HCT116 (cell line): ENCODE results near the gene SLC47A2. TPM values are rescaled to one million over a fixed set of nuclear protein-coding genes. Genes with fewer than 3 reads are reported as not detected.

Experiments
- ATAC-seq: fragments of 200-7000 bp; cut with Tn5 transposase; 2 replicates; pipeline ENCODE4 v1.9.1; 2020; ENCODE audit warnings: mild to moderate bottlenecking, moderate library complexity
- Bru-seq: library from RNA; stranded (reverse); fragments of 400-500 nt; gene quantifications from one replicate; lab custom pipeline; 2021; lab: Mats Ljungman, UMichigan
- BruChase-seq, 2 experiments: library from RNA; stranded (reverse); fragments of 400-500 nt; gene quantifications; one replicate each; lab custom pipeline; 2021; lab: Mats Ljungman, UMichigan
- BruUV-seq: library from RNA; stranded (reverse); fragments of 400-500 nt; replicated peaks from 2 replicates; lab custom pipeline; 2021; lab: Mats Ljungman, UMichigan
- CTCF ChIA-PET: fragments of 300-600 bp; sonication (Branson Sonifier 250); formaldehyde crosslinking; loops from one replicate; lab custom pipeline; 2021; ENCODE audit warnings: antibody characterized with exemption; lab: Charles Lee
- POLR2A ChIA-PET: fragments of 300-600, 350-600 bp; sonication (Branson Sonifier 250); formaldehyde crosslinking; loops from one replicate; lab custom pipeline; 2021; ENCODE audit warnings: antibody characterized with exemption; lab: Charles Lee
- RAD21 ChIA-PET, 2 experiments: fragments of 300-600 bp; sonication (Branson Sonifier 250); formaldehyde crosslinking; loops; one replicate each; lab custom pipeline; 2023; ENCODE audit warnings: low total read pairs in 2 of 2; ENCODE audit not compliant: uncharacterized antibody in 2 of 2, unreplicated experiment in 2 of 2, low non-redundant PET in 1 of 2; lab: Charles Lee
- DNase-seq: peaks from one replicate; pipeline ENCODE4 v3.0.0-alpha.2; 2010; ENCODE audit warnings: low read depth, low spot score
- H2AFZ ChIP-seq: fragments of 200-600 bp; shearing (Covaris generic), sonication (generic); 2 replicates; pipeline ENCODE4 v1.6.1; 2017; ENCODE audit warnings: low read depth, mixed run types, mixed read lengths, antibody characterized with exemption, low read length; ENCODE audit not compliant: poor library complexity, severe bottlenecking
- H3K27ac ChIP-seq: 2 replicates; pipeline ENCODE4 v1.5.1; 2012; ENCODE audit warnings: low read depth, low read length
- H3K27me3 ChIP-seq: fragments of 200-600 bp; sonication (generic); 2 replicates; pipeline ENCODE4 v1.6.1; 2016; ENCODE audit warnings: mixed run types, low read length, mixed read lengths; ENCODE audit not compliant: insufficient read depth
- H3K36me3 ChIP-seq, 2 experiments: fragments of 200-500 bp in 1 of 2; fragments of 200-600 bp in 1 of 2; sonication (Bioruptor generic) in 1 of 2; sonication (generic) in 1 of 2; 2 replicates each; pipeline versions ENCODE4 v1.5.1 to v1.6.1; 2014 to 2016; ENCODE audit warnings: low read length in 2 of 2, inconsistent platforms in 1 of 2, mixed read lengths in 1 of 2, mixed run types in 1 of 2; ENCODE audit not compliant: insufficient read depth in 2 of 2, control insufficient read depth in 1 of 2
- H3K4me1 ChIP-seq, 2 experiments: fragments of 200-600 bp in 1 of 2; sonication (generic) in 1 of 2; 2 replicates each; pipeline versions ENCODE4 v1.5.1 to v1.6.1; 2012 to 2017; ENCODE audit warnings: low read length in 2 of 2, inconsistent platforms in 1 of 2, mild to moderate bottlenecking in 1 of 2, mixed read lengths in 1 of 2, mixed run types in 1 of 2, moderate library complexity in 1 of 2; ENCODE audit not compliant: insufficient read depth in 2 of 2, control insufficient read depth in 1 of 2
- H3K4me2 ChIP-seq: fragments of 200-600 bp; sonication (generic); 2 replicates; pipeline ENCODE4 v1.6.1; 2017; ENCODE audit warnings: mixed run types, low read length, mixed read lengths
- H3K4me3 ChIP-seq, 2 experiments: fragments of 200-600 bp in 1 of 2; sonication (generic) in 1 of 2; replicated peaks in 1 of 2; 2 replicates each; pipeline ENCODE4 v1.5.1; 2011 to 2016; ENCODE audit warnings: low read length in 2 of 2, control low read depth in 1 of 2, low read depth in 1 of 2, mild to moderate bottlenecking in 1 of 2, mixed read lengths in 1 of 2, mixed run types in 1 of 2
- H3K79me2 ChIP-seq: fragments of 200-600 bp; sonication (generic); 2 replicates; pipeline ENCODE4 v1.6.1; 2017; ENCODE audit warnings: mild to moderate bottlenecking, mixed run types, low read length, moderate library complexity, mixed read lengths; ENCODE audit not compliant: insufficient read depth
- H3K9ac ChIP-seq: fragments of 200-600 bp; sonication (generic); 2 replicates; pipeline ENCODE4 v1.6.1; 2016; ENCODE audit warnings: low read length, mixed read lengths
- H3K9me2 ChIP-seq: fragments of 200-600 bp; sonication (generic), shearing (Covaris generic); 2 replicates; pipeline ENCODE4 v1.6.1; 2017; ENCODE audit warnings: mixed run types, mild to moderate bottlenecking, moderate library complexity; ENCODE audit not compliant: insufficient read depth
- H3K9me3 ChIP-seq, 2 experiments: fragments of 200-500 bp in 1 of 2; fragments of 200-600 bp in 1 of 2; sonication (Bioruptor generic) in 1 of 2; sonication (generic) in 1 of 2; 2 replicates each; pipeline ENCODE4 v1.6.1; 2014 to 2017; ENCODE audit warnings: low read length in 2 of 2, mixed read lengths in 2 of 2, inconsistent platforms in 1 of 2, low read depth in 1 of 2, mild to moderate bottlenecking in 1 of 2, mixed run types in 1 of 2, moderate library complexity in 1 of 2; ENCODE audit not compliant: control insufficient read depth in 1 of 2, insufficient read depth in 1 of 2
- H4K20me1 ChIP-seq: fragments of 200-600 bp; sonication (generic), shearing (Covaris generic); 2 replicates; pipeline ENCODE4 v1.6.1; 2017; ENCODE audit warnings: mixed run types, mild to moderate bottlenecking, moderate library complexity; ENCODE audit not compliant: insufficient read depth
- CEBPB ChIP-seq: IDR thresholded peaks from 2 replicates; pipeline ENCODE4 v1.6.1; 2012; ENCODE audit warnings: low read depth
- EGR1 ChIP-seq: IDR thresholded peaks from 2 replicates; pipeline ENCODE4 v1.6.1; 2012; ENCODE audit warnings: low read depth
- ELF1 ChIP-seq: IDR thresholded peaks from 2 replicates; pipeline ENCODE4 v1.6.1; 2012; ENCODE audit warnings: low read depth, borderline replicate concordance
- JUND ChIP-seq: IDR thresholded peaks from 2 replicates; pipeline ENCODE4 v1.6.1; 2012
- POLR2A ChIP-seq: IDR thresholded peaks from 2 replicates; pipeline ENCODE4 v1.7.0; 2011; ENCODE audit warnings: borderline replicate concordance; ENCODE audit not compliant: insufficient read depth, insufficient read length; ENCODE audit errors: extremely low read depth
- POLR2AphosphoS5 ChIP-seq: IDR thresholded peaks from 2 replicates; pipeline ENCODE4 v1.6.1; 2011; ENCODE audit warnings: mild to moderate bottlenecking, low read depth, low read length, moderate library complexity
- RAD21 ChIP-seq: IDR thresholded peaks from 2 replicates; pipeline ENCODE4 v1.6.1; 2012; ENCODE audit warnings: low read depth, mild to moderate bottlenecking
- SIN3A ChIP-seq: IDR thresholded peaks from 2 replicates; pipeline ENCODE4 v1.6.1; 2012; ENCODE audit warnings: low read depth
- SP1 ChIP-seq: IDR thresholded peaks from 2 replicates; pipeline ENCODE4 v1.6.1; 2012; ENCODE audit warnings: low read depth
- SRF ChIP-seq: IDR thresholded peaks from 2 replicates; pipeline ENCODE4 v1.6.1; 2012; ENCODE audit warnings: low read depth
- ZFX ChIP-seq: fragments of 450-650 bp; IDR thresholded peaks from 2 replicates; pipeline ENCODE4 v1.6.1; 2017
- ZNF274 ChIP-seq: fragments of 200-500 bp; sonication (Bioruptor generic); IDR thresholded peaks from 2 replicates; pipeline ENCODE4 v1.6.1; 2014; ENCODE audit warnings: mild to moderate bottlenecking, low read depth, low read length, inconsistent platforms
- intact Hi-C: fragments of 100-400 bp; cut with micrococcal nuclease; formaldehyde crosslinking; loops from 2 replicates; pipeline ENCODE4 v1.10.0; 2022
- long read RNA-seq: library from polyadenylated mRNA; unstranded; transcript quantifications from one replicate; pipeline ENCODE4 v2.0.0, GENCODE V29; 2021; ENCODE audit not compliant: unreplicated experiment
- polyA plus RNA-seq: library from polyadenylated mRNA; unstranded; fragments of >200 nt; gene quantifications from 2 replicates; pipeline ENCODE4 v1.2.1, GENCODE V29; 2012; ENCODE audit warnings: missing spikeins
- total RNA-seq: library from RNA; stranded (reverse); gene quantifications from one replicate; pipeline ENCODE4 v1.2.1, GENCODE V29; 2021; ENCODE audit not compliant: unreplicated experiment
- TF ChIP-seq, protein P1 (sequence below): IDR thresholded peaks from 2 replicates; pipeline ENCODE4 v1.6.1; 2011; ENCODE audit warnings: mild to moderate bottlenecking, low read length, moderate library complexity; ENCODE audit not compliant: insufficient replicate concordance; ENCODE audit errors: extremely low read depth
- TF ChIP-seq, protein P2 (sequence below): IDR thresholded peaks from 2 replicates; pipeline ENCODE4 v1.6.1; 2012
- TF ChIP-seq, protein P3 (sequence below): IDR thresholded peaks from 2 replicates; pipeline ENCODE4 v1.6.1; 2012; ENCODE audit warnings: low read depth
- TF ChIP-seq, protein P4 (sequence below), 3 experiments: fragments of 200-600 bp in 1 of 3; sonication (generic) in 1 of 3; IDR thresholded peaks in 2 of 3; conservative IDR thresholded peaks in 1 of 3; 2 replicates each; pipeline ENCODE4 v1.5.1; 2012 to 2017; ENCODE audit warnings: low read depth in 2 of 3, low read length in 2 of 3, antibody characterized with exemption in 1 of 3, borderline replicate concordance in 1 of 3, control low read depth in 1 of 3, mild to moderate bottlenecking in 1 of 3, mixed read lengths in 1 of 3, mixed run types in 1 of 3, moderate library complexity in 1 of 3; ENCODE audit not compliant: insufficient read depth in 1 of 3

SLC47A2 gene, protein sequence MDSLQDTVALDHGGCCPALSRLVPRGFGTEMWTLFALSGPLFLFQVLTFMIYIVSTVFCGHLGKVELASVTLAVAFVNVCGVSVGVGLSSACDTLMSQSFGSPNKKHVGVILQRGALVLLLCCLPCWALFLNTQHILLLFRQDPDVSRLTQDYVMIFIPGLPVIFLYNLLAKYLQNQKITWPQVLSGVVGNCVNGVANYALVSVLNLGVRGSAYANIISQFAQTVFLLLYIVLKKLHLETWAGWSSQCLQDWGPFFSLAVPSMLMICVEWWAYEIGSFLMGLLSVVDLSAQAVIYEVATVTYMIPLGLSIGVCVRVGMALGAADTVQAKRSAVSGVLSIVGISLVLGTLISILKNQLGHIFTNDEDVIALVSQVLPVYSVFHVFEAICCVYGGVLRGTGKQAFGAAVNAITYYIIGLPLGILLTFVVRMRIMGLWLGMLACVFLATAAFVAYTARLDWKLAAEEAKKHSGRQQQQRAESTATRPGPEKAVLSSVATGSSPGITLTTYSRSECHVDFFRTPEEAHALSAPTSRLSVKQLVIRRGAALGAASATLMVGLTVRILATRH
- total RNA-seq (not detected), Bru-seq, nascent RNA (percentile 6 among the genes with signal in this experiment), BruChase-seq, experiment 1, labeled RNA remaining after a 6-hour chase (percentile 3 among the genes with signal in this experiment), BruChase-seq, experiment 2, labeled RNA remaining after a 2-hour chase (percentile 5 among the genes with signal in this experiment)
- polyA plus RNA-seq, result 0.05 and 0.12 TPM in 2 replicates
- long read RNA-seq, result 0 reads

DNA sequence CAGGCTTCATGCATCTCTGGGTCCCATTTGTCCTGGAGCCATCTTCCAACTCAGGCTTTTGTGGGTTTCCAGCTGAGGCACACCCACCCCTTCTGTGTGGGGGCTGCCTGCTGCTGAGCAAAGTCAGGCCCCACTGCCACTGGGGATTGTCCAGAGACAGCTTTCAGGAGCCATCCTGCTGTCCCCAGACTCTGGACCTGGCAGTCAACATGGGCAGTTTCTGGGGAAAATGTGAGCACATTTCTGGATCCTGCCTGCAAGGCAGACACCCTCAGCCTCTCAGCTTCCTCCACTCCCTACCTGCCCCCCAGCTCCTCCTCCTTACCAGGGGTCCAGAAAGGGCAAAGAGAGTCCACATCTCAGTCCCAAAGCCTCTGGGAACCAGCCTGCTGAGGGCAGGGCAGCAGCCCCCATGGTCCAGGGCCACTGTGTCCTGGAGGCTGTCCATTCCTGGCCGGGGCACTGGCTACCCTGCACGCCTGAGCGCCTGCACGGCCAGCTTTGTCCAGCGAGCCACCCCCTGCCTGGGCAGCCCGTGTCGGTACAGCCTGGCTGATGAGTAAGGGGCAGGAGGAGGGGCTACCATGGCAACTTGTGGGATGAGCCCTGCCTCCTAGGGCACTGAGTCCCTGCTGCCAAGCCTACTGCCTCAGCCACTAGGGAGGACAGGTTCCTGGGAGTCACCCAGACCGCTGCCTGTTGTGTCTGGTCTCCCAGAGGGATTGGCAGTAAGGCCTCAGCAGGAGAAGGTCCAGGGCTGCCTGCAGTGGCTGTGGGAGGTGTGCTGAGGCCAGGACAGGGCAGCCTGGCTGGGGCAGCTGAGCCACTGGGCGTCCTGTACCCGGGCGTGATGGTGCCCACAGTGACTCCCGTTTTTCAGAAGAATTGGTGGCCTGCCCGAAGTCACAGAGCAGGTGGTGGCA, at the start of gene SLC47A2:
Gene SLC47A2 (minus strand): TSS at position 477 of the 923 bp plus-strand sequence. CDS start 29 bp downstream, at position 448.
- CTCF ChIA-PET, result no interaction called here
- DNase-seq (no peak), ATAC-seq (no peak)
- TF ChIP-seq SP1 (no peak), ZFX (no peak), SIN3A (no peak), ELF1 (no peak), POLR2AphosphoS5 (no peak), POLR2A (no peak), RAD21 (no peak), JUND (no peak), EGR1 (no peak), SRF (no peak), CEBPB (no peak), ZNF274 (no peak)
- TF ChIP-seq, protein P1, sequence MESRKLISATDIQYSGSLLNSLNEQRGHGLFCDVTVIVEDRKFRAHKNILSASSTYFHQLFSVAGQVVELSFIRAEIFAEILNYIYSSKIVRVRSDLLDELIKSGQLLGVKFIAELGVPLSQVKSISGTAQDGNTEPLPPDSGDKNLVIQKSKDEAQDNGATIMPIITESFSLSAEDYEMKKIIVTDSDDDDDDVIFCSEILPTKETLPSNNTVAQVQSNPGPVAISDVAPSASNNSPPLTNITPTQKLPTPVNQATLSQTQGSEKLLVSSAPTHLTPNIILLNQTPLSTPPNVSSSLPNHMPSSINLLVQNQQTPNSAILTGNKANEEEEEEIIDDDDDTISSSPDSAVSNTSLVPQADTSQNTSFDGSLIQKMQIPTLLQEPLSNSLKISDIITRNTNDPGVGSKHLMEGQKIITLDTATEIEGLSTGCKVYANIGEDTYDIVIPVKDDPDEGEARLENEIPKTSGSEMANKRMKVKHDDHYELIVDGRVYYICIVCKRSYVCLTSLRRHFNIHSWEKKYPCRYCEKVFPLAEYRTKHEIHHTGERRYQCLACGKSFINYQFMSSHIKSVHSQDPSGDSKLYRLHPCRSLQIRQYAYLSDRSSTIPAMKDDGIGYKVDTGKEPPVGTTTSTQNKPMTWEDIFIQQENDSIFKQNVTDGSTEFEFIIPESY, result no peak
- TF ChIP-seq, protein P2, sequence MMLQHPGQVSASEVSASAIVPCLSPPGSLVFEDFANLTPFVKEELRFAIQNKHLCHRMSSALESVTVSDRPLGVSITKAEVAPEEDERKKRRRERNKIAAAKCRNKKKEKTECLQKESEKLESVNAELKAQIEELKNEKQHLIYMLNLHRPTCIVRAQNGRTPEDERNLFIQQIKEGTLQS, result no peak
- TF ChIP-seq, protein P3, sequence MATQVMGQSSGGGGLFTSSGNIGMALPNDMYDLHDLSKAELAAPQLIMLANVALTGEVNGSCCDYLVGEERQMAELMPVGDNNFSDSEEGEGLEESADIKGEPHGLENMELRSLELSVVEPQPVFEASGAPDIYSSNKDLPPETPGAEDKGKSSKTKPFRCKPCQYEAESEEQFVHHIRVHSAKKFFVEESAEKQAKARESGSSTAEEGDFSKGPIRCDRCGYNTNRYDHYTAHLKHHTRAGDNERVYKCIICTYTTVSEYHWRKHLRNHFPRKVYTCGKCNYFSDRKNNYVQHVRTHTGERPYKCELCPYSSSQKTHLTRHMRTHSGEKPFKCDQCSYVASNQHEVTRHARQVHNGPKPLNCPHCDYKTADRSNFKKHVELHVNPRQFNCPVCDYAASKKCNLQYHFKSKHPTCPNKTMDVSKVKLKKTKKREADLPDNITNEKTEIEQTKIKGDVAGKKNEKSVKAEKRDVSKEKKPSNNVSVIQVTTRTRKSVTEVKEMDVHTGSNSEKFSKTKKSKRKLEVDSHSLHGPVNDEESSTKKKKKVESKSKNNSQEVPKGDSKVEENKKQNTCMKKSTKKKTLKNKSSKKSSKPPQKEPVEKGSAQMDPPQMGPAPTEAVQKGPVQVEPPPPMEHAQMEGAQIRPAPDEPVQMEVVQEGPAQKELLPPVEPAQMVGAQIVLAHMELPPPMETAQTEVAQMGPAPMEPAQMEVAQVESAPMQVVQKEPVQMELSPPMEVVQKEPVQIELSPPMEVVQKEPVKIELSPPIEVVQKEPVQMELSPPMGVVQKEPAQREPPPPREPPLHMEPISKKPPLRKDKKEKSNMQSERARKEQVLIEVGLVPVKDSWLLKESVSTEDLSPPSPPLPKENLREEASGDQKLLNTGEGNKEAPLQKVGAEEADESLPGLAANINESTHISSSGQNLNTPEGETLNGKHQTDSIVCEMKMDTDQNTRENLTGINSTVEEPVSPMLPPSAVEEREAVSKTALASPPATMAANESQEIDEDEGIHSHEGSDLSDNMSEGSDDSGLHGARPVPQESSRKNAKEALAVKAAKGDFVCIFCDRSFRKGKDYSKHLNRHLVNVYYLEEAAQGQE, result no peak
- TF ChIP-seq, protein P4, sequence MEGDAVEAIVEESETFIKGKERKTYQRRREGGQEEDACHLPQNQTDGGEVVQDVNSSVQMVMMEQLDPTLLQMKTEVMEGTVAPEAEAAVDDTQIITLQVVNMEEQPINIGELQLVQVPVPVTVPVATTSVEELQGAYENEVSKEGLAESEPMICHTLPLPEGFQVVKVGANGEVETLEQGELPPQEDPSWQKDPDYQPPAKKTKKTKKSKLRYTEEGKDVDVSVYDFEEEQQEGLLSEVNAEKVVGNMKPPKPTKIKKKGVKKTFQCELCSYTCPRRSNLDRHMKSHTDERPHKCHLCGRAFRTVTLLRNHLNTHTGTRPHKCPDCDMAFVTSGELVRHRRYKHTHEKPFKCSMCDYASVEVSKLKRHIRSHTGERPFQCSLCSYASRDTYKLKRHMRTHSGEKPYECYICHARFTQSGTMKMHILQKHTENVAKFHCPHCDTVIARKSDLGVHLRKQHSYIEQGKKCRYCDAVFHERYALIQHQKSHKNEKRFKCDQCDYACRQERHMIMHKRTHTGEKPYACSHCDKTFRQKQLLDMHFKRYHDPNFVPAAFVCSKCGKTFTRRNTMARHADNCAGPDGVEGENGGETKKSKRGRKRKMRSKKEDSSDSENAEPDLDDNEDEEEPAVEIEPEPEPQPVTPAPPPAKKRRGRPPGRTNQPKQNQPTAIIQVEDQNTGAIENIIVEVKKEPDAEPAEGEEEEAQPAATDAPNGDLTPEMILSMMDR (IDR thresholded peaks at IDR 0.05 in 2 of 3, conservative IDR thresholded peaks at IDR 0.05 in 1 of 3; ENCODE audit: borderline replicate concordance in 1 of 3, insufficient read depth in 1 of 3, low read depth in 2 of 3, low read length in 2 of 3), result no peak

More for the DNA sequence above, at the start of gene SLC47A2:
- H4K20me1 ChIP-seq, result no peaks in the 10 kb centered on the region
- ChIA-PET POLR2A (no interaction called here), RAD21 (no interaction called here)
- no peak within 1 kb of the TSS for H3K4me2 ChIP-seq
- H3K9ac ChIP-seq, result no peak within 1 kb of the TSS
- H3K79me2 ChIP-seq, result no peaks in the 10 kb centered on the region
- no peaks in the 10 kb centered on the region for H3K36me3 ChIP-seq
- no peak within 1 kb of the TSS for H2AFZ ChIP-seq
- no peak within 1 kb of the TSS for H3K4me3 ChIP-seq
- no peak within 1 kb of the TSS for H3K27ac ChIP-seq
- intact Hi-C loops, result no loop called here
- H3K27me3 ChIP-seq, result no peaks in the 10 kb centered on the region
- no peaks in the 10 kb centered on the region for H3K9me2 ChIP-seq
- no peaks in the 10 kb centered on the region for H3K9me3 ChIP-seq
- peaks cover 11 to 34% of the 10 kb centered on the region in 2 experiments; a peak in 3 of 4 replicates for H3K4me1 ChIP-seq
- no TSS peak for BruUV-seq
